GM19455 (cell line): ENCODE results near the gene DMD.

Source experiments
- ATAC-seq: cut with Tn5 transposase; IDR thresholded peaks from one replicate; pipeline ENCODE4 v1.9.1; 2021; ENCODE audit not compliant: unreplicated experiment

The DMD gene

GRCh38 chrX:31213941-31214340, 1997.4 kb downstream of the DMD start:
- ATAC-seq: peak; percentile 56

- ATAC-seq: no peak
Observed at GRCh38 chrX:31212856-31213748, 1998.2 kb downstream of the DMD start.

- no peak for ATAC-seq
Observed at GRCh38 chrX:31209005-31209628, 2002.2 kb downstream of the DMD start.

GRCh38 chrX:31201503-31201902, 2009.8 kb downstream of the DMD start:
- no peak for ATAC-seq

- ATAC-seq: no peak
Observed at GRCh38 chrX:31200430-31200829, 2010.9 kb downstream of the DMD start.

GRCh38 chrX:31199840-31200114, 2011.6 kb downstream of the DMD start:
- no peak for ATAC-seq

GRCh38 chrX:31199056-31199839, 2012.1 kb downstream of the DMD start:
- no peak for ATAC-seq

- no peak for ATAC-seq
Observed at GRCh38 chrX:31190221-31190975, 2021.0 kb downstream of the DMD start.

GRCh38 chrX:31186693-31187338, 2024.5 kb downstream of the DMD start:
- ATAC-seq: no peak

GRCh38 chrX:31185884-31186283, 2025.5 kb downstream of the DMD start:
- ATAC-seq: no peak

- ATAC-seq: no peak
Observed at GRCh38 chrX:31181377-31182000, 2029.9 kb downstream of the DMD start.

GRCh38 chrX:31179203-31179602, 2032.1 kb downstream of the DMD start:
- no peak for ATAC-seq

GRCh38 chrX:31178769-31179125, 2032.6 kb downstream of the DMD start:
- ATAC-seq: no peak

- ATAC-seq: no peak
Observed at GRCh38 chrX:31178064-31178768, 2033.1 kb downstream of the DMD start.

GRCh38 chrX:31170792-31171191, 2040.6 kb downstream of the DMD start:
- no peak for ATAC-seq

GRCh38 chrX:31168551-31168950, 2042.8 kb downstream of the DMD start:
- peak; percentile 99 for ATAC-seq

- no peak for ATAC-seq
Observed at GRCh38 chrX:31166832-31167231, 2044.5 kb downstream of the DMD start.

GRCh38 chrX:31166416-31166815, 2044.9 kb downstream of the DMD start:
- ATAC-seq: no peak

GRCh38 chrX:31165241-31166035, 2045.9 kb downstream of the DMD start:
- ATAC-seq: no peak
